Prostate gland (tissue), 2 donors: ENCODE data around the gene DPAGT1. TPM values are rescaled to one million over a fixed set of nuclear protein-coding genes. Genes with fewer than 3 reads are reported as not detected.

Source experiments
- DNase-seq: peaks from one replicate; pipeline ENCODE4 v3.0.0-alpha.2; 2019; ENCODE audit warnings: low spot score
- H3K27ac ChIP-seq, 2 donors: fragments of 200-600 bp; sonication (generic); 2 replicates each; pipeline ENCODE4 v1.5.1; 2017 to 2019
- H3K27me3 ChIP-seq: fragments of 200-600 bp; sonication (generic); replicated peaks from 2 replicates; pipeline ENCODE4 v1.5.1; 2019; ENCODE audit not compliant: insufficient read depth
- H3K36me3 ChIP-seq, 2 donors: fragments of 200-600 bp; sonication (generic); 1 replicate in 1 of 2; 2 replicates in 1 of 2; pipeline versions ENCODE4 v1.5.1 to v1.8.1; 2017 to 2019
- H3K4me1 ChIP-seq: fragments of 200-600 bp; sonication (generic); replicated peaks from 2 replicates; pipeline ENCODE4 v1.5.1; 2019
- H3K4me3 ChIP-seq, 2 donors: fragments of 200-600 bp; sonication (generic); 2 replicates each; pipeline ENCODE4 v1.5.1; 2017 to 2019
- H3K9me3 ChIP-seq: fragments of 200-600 bp; sonication (generic); 2 replicates; pipeline ENCODE4 v1.5.1; 2017
- CTCF ChIP-seq, 4 experiments: fragments of 200-600 bp in 2 of 4; fragments of 450-650 bp in 2 of 4; sonication (generic) in 2 of 4; IDR thresholded peaks; 1 replicate in 3 of 4; 2 replicates in 1 of 4; pipeline ENCODE4 v1.5.1; 2016 to 2019; ENCODE audit warnings: antibody characterized with exemption in 4 of 4, mild to moderate bottlenecking in 2 of 4, moderate library complexity in 2 of 4
- POLR2A ChIP-seq: fragments of 450-650 bp; IDR thresholded peaks from one replicate; pipeline ENCODE4 v1.6.1; 2016; ENCODE audit warnings: antibody characterized with exemption, mild to moderate bottlenecking
- POLR2AphosphoS5 ChIP-seq: sonication (generic); formaldehyde crosslinking; IDR thresholded peaks from one replicate; pipeline ENCODE4 v1.6.1; 2017; ENCODE audit warnings: antibody characterized with exemption
- WGBS: methylation state at CpG from one replicate; pipeline ENCODE4 v1.1.5; 2018; 5-methylcytosine and 5-hydroxymethylcytosine counted together
- intact Hi-C: fragments of 100-400 bp; cut with DNase I; formaldehyde crosslinking; loops from one replicate; pipeline ENCODE4 v1.14.2; 2022
- total RNA-seq, 2 donors: library from RNA; depleted of rRNA; stranded (reverse); fragments of >200 nt; gene quantifications; one replicate each; pipeline ENCODE4 v1.1.0, GENCODE V29; 2016

Gene DPAGT1
- total RNA-seq, 2 donors from 2014 or later = 39.6 to 49.6 TPM

- no peaks in the 10 kb centered on the region for H3K27me3 ChIP-seq
- H3K4me1 ChIP-seq = peaks cover 2% of the 10 kb centered on the region
- no peaks in the 10 kb centered on the region for H3K9me3 ChIP-seq
- no peak for DNase-seq
- no peak overlapping the region for H3K27ac ChIP-seq
- H3K36me3 ChIP-seq = peaks cover 0 to 12% of the 10 kb centered on the region in 2 donors
- intact Hi-C loops = no loop called here
- TF ChIP-seq CTCF (IDR thresholded peaks at IDR 0.05) = no peak
- no peak for TF ChIP-seq POLR2A
- TF ChIP-seq POLR2AphosphoS5 = no peak
- no peak overlapping the region for H3K4me3 ChIP-seq
- WGBS = 85% methylated on average over 10 of the region's 10 CpGs
Measured at GRCh38 chr11:119116235-119116594, 14.6 kb upstream of the DPAGT1 start.

GRCh38 chr11:119115484-119116234, 14.0 kb upstream of the DPAGT1 start:
- DNase-seq = no peak

GRCh38 chr11:119114351-119114750, 12.7 kb upstream of the DPAGT1 start:
- no peaks in the 10 kb centered on the region for H3K27me3 ChIP-seq
- no peaks in the 10 kb centered on the region for H3K9me3 ChIP-seq
- no peak overlapping the region for H3K27ac ChIP-seq
- peaks cover 0 to 12% of the 10 kb centered on the region in 2 donors for H3K36me3 ChIP-seq
- no peaks in the 10 kb centered on the region for H3K4me1 ChIP-seq
- WGBS = 85% methylated on average over 5 of the region's 5 CpGs
- H3K4me3 ChIP-seq = no peak overlapping the region
- intact Hi-C loops = no loop called here
- DNase-seq = no peak
- TF ChIP-seq POLR2AphosphoS5 (no peak), CTCF (IDR thresholded peaks at IDR 0.05) (no peak), POLR2A (no peak)

More at GRCh38 chr11:119115484-119116234, 14.0 kb upstream of the DPAGT1 start:
- Histone ChIP-seq H3K4me1 (peaks cover 2% of the 10 kb centered on the region), H3K36me3 (peaks cover 0 to 12% of the 10 kb centered on the region in 2 donors), H3K4me3 (no peak overlapping the region), H3K27me3 (no peaks in the 10 kb centered on the region), H3K9me3 (no peaks in the 10 kb centered on the region), H3K27ac (no peak overlapping the region)
- TF ChIP-seq CTCF (IDR thresholded peaks at IDR 0.05) = no peak
- TF ChIP-seq POLR2AphosphoS5 = no peak
- intact Hi-C loops = no loop called here
- WGBS = 65% methylated on average over 24 of the region's 24 CpGs

- no peak overlapping the region for H3K4me3 ChIP-seq
- TF ChIP-seq CTCF (IDR thresholded peaks at IDR 0.05) (no peak), POLR2A (no peak), POLR2AphosphoS5 (no peak)
- H3K27me3 ChIP-seq = no peaks in the 10 kb centered on the region
- H3K27ac ChIP-seq = no peak overlapping the region
- H3K4me1 ChIP-seq = no peaks in the 10 kb centered on the region
- H3K36me3 ChIP-seq = peaks cover 0 to 12% of the 10 kb centered on the region in 2 donors
- intact Hi-C loops = no loop called here
- WGBS = 93% methylated on average over 6 of the region's 9 CpGs
- no peaks in the 10 kb centered on the region for H3K9me3 ChIP-seq
- no peak for DNase-seq
Measured at GRCh38 chr11:119113716-119114115, 12.1 kb upstream of the DPAGT1 start.

GRCh38 chr11:119112314-119113020, 10.8 kb upstream of the DPAGT1 start:
- no peaks in the 10 kb centered on the region for H3K9me3 ChIP-seq
- no peak overlapping the region for H3K4me3 ChIP-seq
- no peak for DNase-seq
- 88% methylated on average over 12 of the region's 12 CpGs for WGBS
- H3K27me3 ChIP-seq = no peaks in the 10 kb centered on the region
- TF ChIP-seq CTCF (IDR thresholded peaks at IDR 0.05) (no peak), POLR2A (no peak), POLR2AphosphoS5 (no peak)
- intact Hi-C loops = no loop called here
- H3K4me1 ChIP-seq = no peaks in the 10 kb centered on the region
- H3K27ac ChIP-seq = no peak overlapping the region
- H3K36me3 ChIP-seq = peaks cover 0 to 12% of the 10 kb centered on the region in 2 donors
